GM06990 (cell line): Measurements from ENCODE around the gene ATP23.

Experiments used
- DNase-seq: peaks from one replicate; pipeline ENCODE4 v3.0.0-alpha.2; 2011; ENCODE audit not compliant: insufficient read length; ENCODE audit errors: extremely low read depth
- H3K27me3 ChIP-seq: replicated peaks from 2 replicates; pipeline ENCODE4 v1.6.0; 2011; ENCODE audit warnings: low read length; ENCODE audit not compliant: control insufficient read depth, insufficient read depth
- H3K36me3 ChIP-seq: 2 replicates; pipeline ENCODE4 v1.5.1; 2011; ENCODE audit warnings: low read length; ENCODE audit not compliant: control insufficient read depth, insufficient read depth
- H3K4me3 ChIP-seq: replicated peaks from 2 replicates; pipeline ENCODE4 v1.5.1; 2011; ENCODE audit warnings: low read depth, mild to moderate bottlenecking, control low read depth, low read length
- CTCF ChIP-seq: IDR thresholded peaks from 2 replicates; pipeline ENCODE4 v1.5.1; 2011; ENCODE audit warnings: low read length, control low read depth, mild to moderate bottlenecking, inconsistent platforms; ENCODE audit not compliant: insufficient read depth, poor library complexity, severe bottlenecking

The ATP23 gene

GRCh38 chr12:57984629-57985151 lies 43.3 kb downstream of the ATP23 start:
- DNase-seq = no peak
- no peak for TF ChIP-seq CTCF

DNA sequence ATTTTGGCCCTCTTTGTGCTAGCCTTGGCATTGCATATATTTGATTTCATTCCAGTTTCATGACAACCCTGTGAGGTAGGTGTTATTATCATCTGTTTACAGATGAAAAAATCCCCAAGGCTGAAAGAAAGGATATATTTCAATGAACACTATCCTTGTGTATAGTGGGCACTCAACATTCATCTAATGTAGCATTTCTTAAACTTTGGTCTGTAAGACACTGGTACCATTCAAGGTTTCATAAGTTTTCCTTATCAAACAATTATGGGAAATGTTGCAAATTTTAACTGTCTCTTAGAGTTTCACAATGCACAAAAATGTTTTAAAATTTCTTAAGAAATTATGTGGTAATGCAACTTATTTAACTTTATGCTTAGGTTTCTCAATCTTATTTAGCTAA lies 44.3 kb downstream of the ATP23 start:
- Histone ChIP-seq H3K4me3 (no peak overlapping the region), H3K27me3 (no peaks in the 10 kb centered on the region), H3K36me3 (no peaks in the 10 kb centered on the region)
- DNase-seq = no peak
- no peak for TF ChIP-seq CTCF

More at GRCh38 chr12:57984629-57985151, 43.3 kb downstream of the ATP23 start:
- Histone ChIP-seq H3K4me3 (no peak overlapping the region), H3K36me3 (no peaks in the 10 kb centered on the region), H3K27me3 (no peaks in the 10 kb centered on the region)

DNA sequence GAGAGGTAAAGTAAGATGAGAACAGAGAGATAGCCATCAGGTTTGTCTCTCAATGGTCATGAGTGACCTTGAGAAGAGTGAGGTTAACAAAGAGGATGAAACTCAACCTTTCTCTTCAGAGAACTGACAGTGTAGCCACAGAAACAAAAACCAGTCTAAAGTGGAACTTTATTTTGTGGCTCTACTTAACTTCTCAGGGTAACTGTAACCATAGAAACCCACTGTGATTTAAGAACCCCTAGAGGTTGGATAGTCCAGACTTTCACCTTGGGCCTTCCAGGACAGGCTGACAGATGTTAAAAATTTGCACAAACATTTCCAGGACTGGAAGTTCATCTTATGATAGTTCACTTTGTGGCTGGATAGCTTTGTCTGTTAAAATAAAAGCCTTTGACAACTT lies 48.5 kb downstream of the ATP23 start:
- DNase-seq = no peak
- H3K4me3 ChIP-seq = no peak overlapping the region
- no peaks in the 10 kb centered on the region for H3K27me3 ChIP-seq
- no peaks in the 10 kb centered on the region for H3K36me3 ChIP-seq
- no peak for TF ChIP-seq CTCF

- no peak overlapping the region for H3K4me3 ChIP-seq
- H3K27me3 ChIP-seq = no peaks in the 10 kb centered on the region
- TF ChIP-seq CTCF = no peak
- DNase-seq = no peak
- no peaks in the 10 kb centered on the region for H3K36me3 ChIP-seq
Measured at GRCh38 chr12:57990241-57990883, 49.0 kb downstream of the ATP23 start.

GRCh38 chr12:57992001-57992400 lies 50.6 kb downstream of the ATP23 start:
- Histone ChIP-seq H3K27me3 (no peaks in the 10 kb centered on the region), H3K4me3 (no peak overlapping the region), H3K36me3 (no peaks in the 10 kb centered on the region)
- TF ChIP-seq CTCF = no peak
- no peak for DNase-seq
